ENCODE measurements around the gene PLXNA2.

Gene PLXNA2

DNA sequence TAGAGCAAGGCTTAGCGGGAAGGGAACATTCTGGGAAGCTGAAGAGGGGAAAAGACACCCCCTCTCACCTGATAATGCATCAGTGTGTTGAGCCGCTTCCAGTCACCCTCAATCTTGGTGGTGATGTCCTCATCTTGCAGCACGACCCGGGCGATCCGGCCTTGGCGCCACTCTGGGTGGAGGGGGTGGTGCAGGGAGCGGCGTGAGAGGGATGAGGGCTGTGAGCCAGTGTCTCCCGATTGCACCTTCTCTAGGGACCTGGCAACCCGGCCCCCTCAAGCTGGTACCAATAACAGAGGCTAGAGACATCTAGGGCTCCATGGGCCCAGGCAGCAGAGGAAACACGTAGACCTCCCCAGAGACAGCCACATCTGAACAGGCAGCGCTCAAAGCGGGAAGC lies 205.9 kb downstream of the PLXNA2 start:
- no peak for DNase-seq

- no peak for DNase-seq
Observed at GRCh38 chr1:208036918-208037766, 207.0 kb downstream of the PLXNA2 start.

DNA sequence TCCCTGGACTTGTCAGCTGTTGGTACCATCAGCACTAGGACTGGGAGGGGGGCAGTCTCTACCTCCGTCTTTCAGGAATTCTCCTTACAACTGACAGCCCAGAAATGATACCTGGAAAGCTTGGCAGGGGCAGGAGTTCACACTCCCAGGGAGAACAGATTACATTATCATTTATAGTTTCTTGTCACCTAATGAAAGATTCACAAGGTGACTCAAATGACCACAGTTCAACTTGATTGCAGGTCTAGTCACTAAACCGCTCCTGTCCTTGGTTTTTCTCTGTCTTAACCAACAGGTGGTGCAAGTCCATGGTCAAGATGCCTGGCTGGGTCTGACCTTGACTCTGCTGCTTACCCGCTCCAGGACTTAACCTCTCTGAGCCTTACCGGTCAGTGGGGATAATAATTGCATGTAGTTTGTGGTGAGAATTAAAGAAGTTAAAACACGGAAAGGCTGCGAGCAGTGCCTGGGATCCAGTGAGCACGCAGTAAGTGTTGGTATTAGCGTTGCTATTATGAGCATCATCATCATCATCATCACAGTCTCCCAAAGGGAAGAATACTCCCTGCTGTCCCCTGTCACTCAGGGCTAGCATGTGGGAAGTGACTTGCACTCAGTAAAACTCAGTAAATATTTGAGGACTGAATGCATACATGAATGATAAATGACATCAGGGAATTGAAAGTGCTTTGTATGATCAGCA lies 207.9 kb downstream of the PLXNA2 start:
- no peak for DNase-seq

- no peak for DNase-seq
Observed at GRCh38 chr1:208034135-208034534, 210.0 kb downstream of the PLXNA2 start.

GRCh38 chr1:208033236-208033635 lies 210.9 kb downstream of the PLXNA2 start:
- no peak for DNase-seq

GRCh38 chr1:208031932-208032320 lies 212.3 kb downstream of the PLXNA2 start:
- DNase-seq: no peak

- DNase-seq: no peak
Observed at GRCh38 chr1:208031316-208031931, 212.8 kb downstream of the PLXNA2 start.

DNA sequence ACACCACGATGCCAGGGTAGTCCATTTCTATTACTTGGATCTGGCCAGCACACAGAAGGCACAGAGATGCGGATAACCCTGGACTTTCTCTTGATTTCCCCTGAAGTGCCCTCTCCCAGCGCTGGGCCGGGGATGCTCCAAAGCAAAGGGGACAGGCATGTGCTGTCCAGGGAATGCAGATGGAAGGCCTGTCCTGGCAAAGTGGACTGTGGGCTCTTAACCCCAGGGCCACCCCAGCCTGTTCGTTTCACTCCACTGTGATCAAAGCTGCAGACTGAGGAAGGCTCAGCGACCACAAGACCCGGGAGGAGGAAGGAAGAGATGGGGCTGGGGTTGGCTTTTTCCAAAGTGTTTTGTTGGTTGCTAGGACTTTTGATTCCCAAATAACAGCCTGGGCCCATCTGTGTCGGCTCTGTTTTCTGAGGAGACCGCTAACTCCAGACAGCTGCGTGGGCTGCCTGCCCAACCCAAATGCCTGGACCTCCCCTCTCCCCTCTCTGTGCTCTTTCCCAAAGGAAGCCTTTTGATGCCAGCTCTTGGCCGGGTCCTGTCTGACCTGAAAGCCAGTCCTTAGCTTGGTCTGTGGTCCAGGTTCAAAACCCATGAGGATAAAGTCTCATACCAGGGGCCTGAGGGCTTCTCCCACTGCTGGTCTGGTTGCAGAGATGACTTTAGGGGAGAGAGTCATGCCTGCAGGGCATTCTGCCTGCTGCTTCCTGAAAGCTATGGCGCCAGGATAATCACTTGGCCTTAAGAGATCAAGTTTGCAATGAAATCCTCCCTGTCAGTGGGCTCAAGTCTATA lies 213.7 kb downstream of the PLXNA2 start:
- DNase-seq: no peak

DNA sequence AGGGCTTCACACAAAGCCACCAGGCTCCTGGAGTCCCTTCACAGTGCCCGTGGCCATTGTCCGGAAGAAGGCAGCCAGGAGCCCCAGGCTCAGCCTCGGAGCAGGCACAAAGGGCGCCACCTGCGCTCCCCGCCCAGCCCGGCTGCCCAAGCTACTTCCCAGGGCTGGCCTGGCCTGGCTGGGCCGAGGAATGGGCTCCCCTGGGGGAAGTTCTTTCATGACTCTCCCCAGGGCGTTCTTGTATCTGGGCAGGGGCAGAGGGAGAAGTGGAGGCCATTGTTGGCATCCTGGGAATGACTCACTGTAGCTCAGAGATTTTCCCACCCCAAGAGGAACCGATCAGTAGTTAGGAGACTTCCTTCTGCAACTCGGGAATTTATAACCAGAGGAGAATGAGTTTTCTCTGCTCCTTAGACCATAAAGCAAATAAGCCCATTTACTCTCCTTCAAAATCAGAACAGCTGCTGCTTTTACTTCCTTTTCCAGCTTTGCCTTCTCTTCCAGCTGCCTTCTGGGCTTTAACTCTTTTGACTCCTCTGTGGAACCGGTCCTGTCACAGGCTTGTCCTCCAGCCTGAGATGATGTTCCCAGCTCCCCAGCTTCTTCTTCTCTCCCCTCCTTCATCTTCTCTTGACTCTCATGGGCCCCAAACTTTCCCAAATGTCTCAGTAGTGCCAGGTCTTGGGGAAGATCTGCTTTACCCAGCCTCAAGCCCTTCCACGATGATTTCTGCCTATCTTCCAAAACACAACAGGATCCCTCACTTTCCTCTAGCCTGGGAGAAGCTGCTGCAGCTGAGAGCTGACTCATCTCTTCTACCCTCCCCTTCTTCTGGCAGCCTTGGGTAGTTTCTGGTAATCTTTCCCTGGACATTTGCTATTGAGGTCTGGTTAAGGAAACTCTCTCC lies 214.6 kb downstream of the PLXNA2 start:
- no peak for DNase-seq

DNA sequence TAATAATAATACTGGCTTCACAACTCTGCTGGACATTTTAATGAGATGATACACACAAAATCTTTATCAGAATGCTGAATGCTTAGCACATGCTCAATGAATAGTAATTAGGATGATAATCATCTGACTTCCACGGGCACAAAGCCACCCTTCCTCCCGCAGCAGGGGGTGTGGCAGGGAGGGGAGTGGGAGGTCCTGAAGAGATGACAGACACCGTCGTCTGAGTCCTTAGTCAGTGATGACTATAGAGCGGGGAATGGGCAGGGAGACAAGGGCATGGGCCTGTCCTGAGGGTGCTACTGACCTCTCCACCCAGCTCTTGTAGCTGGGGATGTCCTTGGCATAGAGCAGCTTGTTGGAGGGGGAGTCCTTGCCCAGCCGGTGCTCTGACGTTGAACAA lies 215.7 kb downstream of the PLXNA2 start:
- DNase-seq: no peak

DNA sequence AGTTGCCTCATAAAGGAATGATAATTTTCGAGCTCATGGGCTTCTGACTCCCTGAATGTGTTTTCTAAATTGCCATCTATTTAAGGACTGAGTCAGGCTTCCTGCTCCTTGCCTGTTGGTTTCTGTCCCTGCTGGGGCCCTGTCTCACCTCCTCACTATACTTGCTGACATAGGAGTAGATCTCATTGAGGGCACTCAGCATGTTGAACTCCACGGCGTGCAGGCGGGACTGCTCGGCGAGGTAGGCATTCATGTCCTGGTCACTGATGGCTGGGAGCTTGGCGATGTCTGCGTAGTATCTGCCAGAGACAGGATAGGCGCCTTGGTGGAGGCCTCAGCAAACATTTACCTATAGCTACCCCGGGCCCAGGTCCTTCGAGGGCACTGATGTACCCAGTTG lies 216.3 kb downstream of the PLXNA2 start:
- no peak for DNase-seq

DNA sequence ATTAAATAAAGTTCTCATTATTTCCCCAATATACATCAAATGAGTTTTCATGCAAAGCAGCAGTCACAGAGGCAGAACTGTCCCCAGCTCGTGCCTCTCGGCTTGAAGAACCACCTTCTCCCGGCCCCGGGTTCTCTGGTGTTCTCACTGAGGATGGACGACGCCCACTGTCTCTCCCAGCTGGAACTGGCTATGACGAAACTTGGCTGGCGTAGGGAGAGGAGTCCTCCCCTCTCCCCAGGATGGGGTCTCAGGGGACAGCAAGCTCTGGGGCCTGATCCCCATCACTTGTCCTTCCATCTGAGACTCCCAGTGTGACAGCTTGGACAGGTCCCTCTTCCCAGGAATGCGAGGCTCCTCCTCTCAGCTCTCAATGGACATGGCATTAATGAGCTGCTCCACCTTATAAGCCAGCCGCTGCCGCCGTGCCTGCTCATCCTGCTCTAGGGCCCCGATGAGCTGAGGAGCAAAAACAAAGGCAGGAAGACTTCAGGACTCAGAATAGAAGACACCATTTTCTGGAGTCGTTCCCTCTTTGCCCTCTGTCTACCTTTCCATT lies 217.2 kb downstream of the PLXNA2 start:
- no peak for DNase-seq

DNA sequence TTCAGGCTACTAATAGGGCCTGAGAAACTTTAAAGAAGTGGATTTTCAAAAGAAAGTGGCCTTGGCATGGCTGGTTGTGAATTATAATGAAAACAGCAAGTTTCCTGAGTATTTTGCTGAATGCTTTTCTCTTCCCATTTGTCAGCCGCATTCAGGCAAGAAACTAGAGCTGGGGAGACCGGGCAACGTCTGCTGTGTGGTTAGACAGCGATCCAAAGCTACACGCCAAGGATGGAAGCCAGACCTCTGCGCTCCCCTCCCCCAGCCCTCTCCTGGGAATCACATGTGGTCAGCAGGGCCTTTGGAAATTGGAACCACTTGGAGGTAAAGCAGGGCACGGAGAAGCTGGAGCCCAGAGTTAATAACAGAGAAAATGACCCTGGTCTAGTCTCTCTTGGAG lies 219.2 kb downstream of the PLXNA2 start:
- DNase-seq: no peak

GRCh38 chr1:208024406-208024805 lies 219.8 kb downstream of the PLXNA2 start:
- DNase-seq: no peak

DNA sequence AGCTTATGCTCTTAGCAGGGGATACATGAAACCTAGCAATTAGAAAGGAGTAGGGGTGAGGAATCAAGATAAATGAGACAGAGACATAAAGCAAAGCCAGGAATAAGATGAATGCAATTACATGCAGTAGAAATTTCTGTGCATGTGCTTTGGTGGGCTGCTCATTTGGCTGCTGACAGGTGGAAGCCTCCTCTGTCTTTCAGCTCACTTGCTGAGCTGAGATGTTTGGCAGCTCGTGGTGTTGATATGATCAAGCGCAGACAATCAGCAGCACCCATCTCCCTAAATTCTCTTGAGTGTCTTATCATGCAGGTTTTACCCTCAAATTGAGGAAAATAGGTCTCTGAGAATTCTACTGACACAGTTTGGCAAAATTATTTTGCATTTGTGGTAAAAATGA lies 224.9 kb downstream of the PLXNA2 start:
- no peak for DNase-seq

- no peak for DNase-seq
Observed at GRCh38 chr1:208015255-208015654, 228.9 kb downstream of the PLXNA2 start.

DNA sequence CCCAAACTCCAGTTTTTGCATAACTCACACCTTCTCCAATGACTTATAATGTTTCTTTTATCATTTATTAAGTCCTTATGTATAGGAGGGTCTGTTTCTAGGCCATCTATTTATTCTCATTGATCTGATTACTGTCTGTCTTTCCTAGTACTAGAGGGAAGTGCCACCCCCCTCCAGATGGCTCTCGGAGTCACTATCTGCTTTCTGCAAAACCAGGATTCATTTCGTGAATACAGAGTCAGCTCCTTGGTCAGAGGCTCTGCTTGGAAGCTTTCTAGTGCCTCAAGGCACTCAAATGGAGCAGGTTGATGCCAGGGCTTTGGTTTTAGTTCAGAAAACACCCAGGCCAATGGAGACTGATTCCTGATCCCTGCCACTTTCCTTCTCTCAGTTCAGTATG lies 231.0 kb downstream of the PLXNA2 start:
- DNase-seq: no peak

GRCh38 chr1:208012721-208013120 lies 231.5 kb downstream of the PLXNA2 start:
- DNase-seq: no peak

GRCh38 chr1:208010487-208011071 lies 233.6 kb downstream of the PLXNA2 start:
- no peak for DNase-seq

DNA sequence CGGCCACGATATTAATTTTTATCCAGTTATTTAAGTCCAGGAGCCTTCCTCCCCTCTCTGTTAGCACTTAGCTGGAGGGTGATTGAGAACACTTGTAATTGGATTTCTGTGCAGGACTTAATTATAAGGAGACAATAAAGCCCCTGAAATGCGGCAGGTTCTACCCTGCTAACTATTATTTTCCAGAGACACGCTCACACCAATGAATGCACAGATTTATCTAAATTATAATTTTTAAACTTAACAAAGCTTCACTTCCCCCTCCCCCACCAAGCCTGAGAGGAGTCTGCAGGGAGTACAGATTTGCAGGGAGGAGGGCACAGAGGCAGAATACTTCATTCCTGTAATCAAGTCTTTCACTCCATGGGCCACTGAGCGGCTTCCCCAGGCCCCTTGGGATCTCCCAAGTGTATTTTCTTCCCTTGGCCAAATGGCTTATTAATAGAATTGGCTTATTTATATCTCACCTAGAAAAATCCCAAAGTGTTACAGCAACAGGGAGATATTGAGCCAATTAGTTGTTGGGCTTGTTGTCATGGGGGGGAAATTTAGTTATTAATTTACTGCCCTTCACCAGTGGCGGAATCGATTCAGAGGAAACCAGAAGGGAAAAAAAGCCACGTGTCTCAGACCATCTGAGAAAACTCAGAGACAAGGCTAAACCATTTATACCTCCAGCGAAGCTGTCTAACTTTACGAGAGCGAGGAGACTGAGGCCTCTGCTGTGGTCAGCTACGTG lies 234.3 kb downstream of the PLXNA2 start:
- DNase-seq: no peak

GRCh38 chr1:208009303-208009702 lies 234.9 kb downstream of the PLXNA2 start:
- no peak for DNase-seq
